ENCODE data around the gene FRYL.
"Not testable (repeated sequence)": the region's sequence is repeated elsewhere in the genome, so short reads cannot be mapped to it uniquely, and the experiment has no call there.

FRYL gene

DNA sequence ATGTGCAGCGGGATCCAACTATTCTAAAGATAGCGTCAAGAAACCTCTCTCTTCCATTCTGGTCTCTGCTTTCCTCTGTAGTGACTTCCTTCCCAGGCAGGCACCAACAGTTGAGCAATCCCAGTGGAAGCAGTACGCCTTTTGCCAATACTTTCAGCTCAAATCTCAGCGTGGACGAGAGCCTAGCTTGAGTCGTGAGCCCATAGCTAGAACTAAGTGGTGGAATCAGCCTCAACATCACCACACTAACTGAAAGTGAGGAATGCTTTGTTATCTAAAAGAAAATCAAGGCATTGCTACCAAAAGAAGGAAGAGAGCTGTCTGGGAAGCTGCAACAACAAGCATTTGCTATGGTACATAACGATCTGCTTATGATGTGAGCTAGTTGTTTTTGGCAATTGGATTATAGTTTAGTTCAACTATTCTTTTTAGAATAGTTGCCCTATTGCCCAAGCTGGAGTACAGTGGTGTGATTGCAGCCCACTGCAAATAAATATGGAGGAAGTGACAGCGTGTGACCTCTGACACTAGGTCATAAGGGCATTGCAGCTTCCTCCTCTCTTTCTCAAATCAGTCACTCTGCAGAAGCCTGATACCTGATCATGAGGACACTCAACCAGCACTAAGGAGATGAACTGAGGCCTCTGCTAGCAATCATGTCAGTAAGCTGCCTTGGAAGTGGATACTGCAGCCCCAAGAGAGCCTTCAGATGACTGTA lies 24.7 kb upstream of the FRYL start:
- TF ChIP-seq, protein P1, sequence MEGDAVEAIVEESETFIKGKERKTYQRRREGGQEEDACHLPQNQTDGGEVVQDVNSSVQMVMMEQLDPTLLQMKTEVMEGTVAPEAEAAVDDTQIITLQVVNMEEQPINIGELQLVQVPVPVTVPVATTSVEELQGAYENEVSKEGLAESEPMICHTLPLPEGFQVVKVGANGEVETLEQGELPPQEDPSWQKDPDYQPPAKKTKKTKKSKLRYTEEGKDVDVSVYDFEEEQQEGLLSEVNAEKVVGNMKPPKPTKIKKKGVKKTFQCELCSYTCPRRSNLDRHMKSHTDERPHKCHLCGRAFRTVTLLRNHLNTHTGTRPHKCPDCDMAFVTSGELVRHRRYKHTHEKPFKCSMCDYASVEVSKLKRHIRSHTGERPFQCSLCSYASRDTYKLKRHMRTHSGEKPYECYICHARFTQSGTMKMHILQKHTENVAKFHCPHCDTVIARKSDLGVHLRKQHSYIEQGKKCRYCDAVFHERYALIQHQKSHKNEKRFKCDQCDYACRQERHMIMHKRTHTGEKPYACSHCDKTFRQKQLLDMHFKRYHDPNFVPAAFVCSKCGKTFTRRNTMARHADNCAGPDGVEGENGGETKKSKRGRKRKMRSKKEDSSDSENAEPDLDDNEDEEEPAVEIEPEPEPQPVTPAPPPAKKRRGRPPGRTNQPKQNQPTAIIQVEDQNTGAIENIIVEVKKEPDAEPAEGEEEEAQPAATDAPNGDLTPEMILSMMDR (IDR thresholded peaks at IDR 0.05; ENCODE audit: low read depth, low read length, missing control alignments) = no peak
- H3K4me3 ChIP-seq (replicated peaks; ENCODE audit: low read depth, low read length) = no peak overlapping the region
- DNase-seq (ENCODE audit: extremely low read depth, low read depth) = no peak

DNA sequence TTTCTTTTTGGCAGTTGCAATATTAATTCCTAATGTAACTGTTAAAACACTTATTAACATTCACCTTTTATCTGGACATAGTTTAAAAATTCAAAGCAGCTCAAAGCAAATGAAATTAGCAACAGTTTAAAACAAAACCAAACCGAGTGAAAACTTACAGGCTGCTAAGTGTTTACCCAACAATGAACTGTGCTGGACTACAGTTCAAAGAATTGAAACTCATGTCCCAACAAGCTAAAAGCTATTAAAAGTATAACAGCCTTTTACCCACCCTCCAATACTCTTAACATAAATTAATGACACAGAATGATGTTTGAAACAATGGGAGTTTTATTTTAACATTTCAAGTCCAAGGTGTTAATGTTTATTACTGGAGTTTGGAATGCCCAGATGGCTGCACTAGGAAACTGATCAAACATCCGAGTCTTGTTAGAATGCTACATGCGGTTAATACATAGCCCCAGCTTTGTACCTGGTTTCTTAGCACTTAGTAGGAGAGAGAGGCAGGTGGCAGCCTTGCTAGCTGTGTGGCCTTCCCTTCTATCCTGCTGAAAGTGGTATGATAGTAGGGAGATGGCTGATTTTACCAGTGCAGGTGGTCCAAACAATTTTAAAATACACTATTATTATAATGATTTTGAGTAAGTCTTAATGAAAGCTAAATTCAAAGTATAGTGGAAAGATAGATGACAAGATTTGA lies 21.1 kb upstream of the FRYL start:
- no peak for DNase-seq (ENCODE audit: extremely low read depth, low read depth)
- H3K4me3 ChIP-seq (replicated peaks; ENCODE audit: low read depth, low read length) = no peak overlapping the region
- TF ChIP-seq, protein P1 (IDR thresholded peaks at IDR 0.05; ENCODE audit: low read depth, low read length, missing control alignments) = no peak

DNA sequence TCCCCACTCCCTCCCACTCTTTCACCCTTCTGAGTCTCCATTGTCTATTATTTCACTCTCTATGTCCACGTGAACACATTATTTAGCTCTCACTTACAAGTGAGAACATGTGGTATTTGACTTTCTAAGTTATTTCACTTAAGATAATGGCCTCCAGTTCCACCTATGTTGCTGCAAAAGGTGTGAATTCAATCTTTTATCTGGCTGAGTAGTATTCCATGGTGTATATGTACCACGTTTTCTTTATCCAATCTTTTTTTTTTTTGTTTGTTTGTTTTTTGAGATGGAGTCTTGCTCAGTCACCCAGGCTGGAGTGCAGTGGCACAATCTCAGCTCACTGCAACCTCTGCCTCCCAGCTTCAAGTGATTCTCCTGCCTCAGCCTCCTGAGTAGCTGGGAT lies 20.1 kb upstream of the FRYL start:
- H3K4me3 ChIP-seq (replicated peaks; ENCODE audit: low read depth, low read length); DNase-seq (ENCODE audit: extremely low read depth, low read depth): not testable (repeated sequence)

DNA sequence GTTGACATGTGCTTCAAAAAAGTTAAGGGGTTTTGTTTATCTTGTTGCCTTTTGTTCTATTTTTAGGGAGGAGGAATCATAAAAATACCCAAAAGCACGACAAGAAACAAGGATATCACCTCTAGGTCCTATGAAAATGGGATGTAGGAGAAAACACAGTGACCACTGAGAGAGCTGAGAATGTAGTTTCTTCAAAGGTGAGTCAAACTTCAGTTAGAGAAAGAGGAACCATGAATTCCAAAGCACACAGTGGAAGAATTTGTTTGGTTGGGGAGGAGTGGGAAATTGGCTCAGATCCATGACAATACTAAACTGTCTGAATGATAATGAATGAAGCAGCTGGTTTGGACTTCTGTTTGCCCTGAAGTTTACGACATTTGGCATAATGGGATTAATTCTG lies 19.1 kb upstream of the FRYL start:
- H3K4me3 ChIP-seq (replicated peaks; ENCODE audit: low read depth, low read length) = no peak overlapping the region
- TF ChIP-seq, protein P1 (IDR thresholded peaks at IDR 0.05; ENCODE audit: low read depth, low read length, missing control alignments) = no peak
- DNase-seq (ENCODE audit: extremely low read depth, low read depth) = no peak

DNA sequence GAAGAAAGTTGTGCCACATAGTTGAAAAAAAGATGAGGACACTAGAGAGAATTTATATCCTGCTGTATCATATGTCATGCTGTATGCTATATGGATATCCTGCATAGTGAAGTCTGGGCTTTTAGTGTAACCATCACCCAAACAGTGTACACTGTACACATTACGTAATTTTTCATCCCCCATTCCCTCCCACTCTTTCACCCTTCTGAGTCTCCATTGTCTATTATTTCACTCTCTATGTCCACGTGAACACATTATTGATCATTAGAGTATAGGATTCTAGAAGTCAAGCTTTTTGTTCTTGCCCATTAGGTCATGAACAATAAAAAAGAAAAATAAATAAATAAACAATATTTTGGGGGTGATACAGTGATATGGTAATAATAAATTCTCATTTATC lies 18.0 kb upstream of the FRYL start:
- TF ChIP-seq, protein P1 (IDR thresholded peaks at IDR 0.05; ENCODE audit: low read depth, low read length, missing control alignments) = no peak
- DNase-seq (ENCODE audit: extremely low read depth, low read depth) = no peak

DNA sequence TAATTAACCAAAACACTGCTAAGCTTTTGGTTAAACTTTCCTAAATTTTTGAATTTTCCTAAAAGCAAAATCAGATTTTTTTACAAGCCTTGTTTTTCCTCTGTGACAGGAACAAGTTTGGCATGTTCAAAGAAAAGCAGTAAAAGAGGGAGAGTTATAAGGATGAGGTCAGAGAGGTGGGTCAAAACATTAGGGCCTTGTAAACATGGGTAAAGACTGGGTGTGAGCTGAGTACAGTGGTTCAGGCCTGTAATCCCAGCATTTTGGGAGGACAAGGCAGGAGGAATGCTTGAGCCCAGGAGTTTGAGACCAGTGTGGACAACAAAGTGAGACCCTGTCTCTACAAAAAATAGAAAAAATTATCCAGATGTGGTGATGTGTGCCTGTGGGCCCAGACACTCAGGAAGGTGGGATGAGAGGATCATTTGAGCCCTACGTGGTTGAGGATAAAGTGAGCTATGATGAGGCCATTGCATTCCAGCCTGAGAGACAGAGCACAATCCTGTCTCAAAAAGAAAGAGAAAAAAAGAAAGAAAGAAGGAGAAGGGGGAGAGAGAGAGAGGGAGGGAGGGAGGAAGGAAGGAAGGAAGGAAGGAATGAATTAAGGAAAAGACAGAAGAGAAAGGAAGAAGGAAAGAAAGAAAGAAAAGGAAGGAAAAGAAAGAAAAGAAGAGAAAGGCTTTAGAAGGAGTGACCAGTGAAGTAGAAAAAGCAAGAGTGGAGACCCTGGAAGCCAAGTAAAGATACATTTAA lies 17.0 kb upstream of the FRYL start:
- TF ChIP-seq, protein P1 (IDR thresholded peaks at IDR 0.05; ENCODE audit: low read depth, low read length, missing control alignments) = no peak
- no peak for DNase-seq (ENCODE audit: extremely low read depth, low read depth)
- no peak overlapping the region for H3K4me3 ChIP-seq (replicated peaks; ENCODE audit: low read depth, low read length)

More for the DNA sequence above, 18.0 kb upstream of the FRYL start:
- H3K4me3 ChIP-seq (replicated peaks; ENCODE audit: low read depth, low read length) = no peak overlapping the region

Data from HFF-Myc (cell line).